ENCODE results near the gene TBC1D5. TPM values are rescaled to one million over a fixed set of nuclear protein-coding genes. Genes with fewer than 3 reads are reported as not detected.
"Not testable (repeated sequence)": the region's sequence is repeated elsewhere in the genome, so short reads cannot be mapped to it uniquely, and the experiment has no call there.

TBC1D5 gene
- total RNA-seq, 4 donors from 2014 or later: 51.9 to 66.8 (median 60.1) TPM

GRCh38 chr3:17638356-17638755 lies 104.1 kb downstream of the TBC1D5 start:
- no peak for DNase-seq (ENCODE audit: low spot score in 2 of 2)
- intact Hi-C loops (cut with DNase I; ENCODE audit: low total_unique reads): loop anchor here (2.0 kb wide), 1 partner anchor 16 kb away; no protein-coding TSS in a partner anchor
- no peak overlapping the region for H3K4me3 ChIP-seq (ENCODE audit: low read depth, poor library complexity, severe bottlenecking)
- TF ChIP-seq CTCF (IDR thresholded peaks at IDR 0.05) (no peak), POLR2A (IDR thresholded peaks at IDR 0.05) (no peak)

GRCh38 chr3:17635675-17636074 lies 106.8 kb downstream of the TBC1D5 start:
- DNase-seq (ENCODE audit: low spot score in 2 of 2); H3K4me3 ChIP-seq (ENCODE audit: low read depth, poor library complexity, severe bottlenecking); intact Hi-C loops (cut with DNase I; ENCODE audit: low total_unique reads): not testable (repeated sequence)
- 42 to 52% methylated on average over 2 of the region's 2 CpGs for WGBS, 2 donors

GRCh38 chr3:17634964-17635363 lies 107.5 kb downstream of the TBC1D5 start:
- H3K4me3 ChIP-seq (ENCODE audit: low read depth, poor library complexity, severe bottlenecking): no peak overlapping the region
- intact Hi-C loops (cut with DNase I; ENCODE audit: low total_unique reads): no loop called here
- TF ChIP-seq CTCF (IDR thresholded peaks at IDR 0.05) (no peak), POLR2A (IDR thresholded peaks at IDR 0.05) (no peak)
- DNase-seq (ENCODE audit: low spot score in 2 of 2): no peak

DNA sequence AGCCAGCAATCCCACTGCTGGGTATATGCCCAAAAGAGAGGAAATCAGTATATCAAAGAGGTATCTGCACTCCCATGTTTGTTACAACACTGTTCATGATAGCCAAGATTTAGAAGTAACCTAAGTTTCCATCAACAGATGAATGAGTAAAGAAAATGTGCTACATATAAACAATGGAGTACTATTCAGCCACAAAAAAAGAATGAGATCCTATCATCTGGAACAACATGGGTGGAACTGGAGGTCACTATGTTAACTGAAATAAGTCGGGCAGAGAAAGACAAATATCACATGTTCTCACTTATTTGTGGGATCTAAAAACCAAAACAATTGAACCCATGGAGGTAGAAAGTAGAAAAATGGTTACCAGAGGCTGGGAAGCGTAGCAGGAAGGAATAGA lies 108.2 kb downstream of the TBC1D5 start:
- H3K4me3 ChIP-seq (ENCODE audit: low read depth, poor library complexity, severe bottlenecking): no peak overlapping the region
- 96 to 99% methylated on average over 2 of the region's 2 CpGs for WGBS, 2 donors
- intact Hi-C loops (cut with DNase I; ENCODE audit: low total_unique reads): no loop called here
- TF ChIP-seq POLR2A (IDR thresholded peaks at IDR 0.05) (no peak), CTCF (IDR thresholded peaks at IDR 0.05) (no peak)
- no peak for DNase-seq (ENCODE audit: low spot score in 2 of 2)

GRCh38 chr3:17632401-17633100 lies 109.9 kb downstream of the TBC1D5 start:
- TF ChIP-seq POLR2A (IDR thresholded peaks at IDR 0.05) (no peak), CTCF (IDR thresholded peaks at IDR 0.05) (no peak)
- WGBS, 2 donors: 34 to 44% methylated on average over 3 of the region's 3 CpGs
- H3K4me3 ChIP-seq (ENCODE audit: low read depth, poor library complexity, severe bottlenecking): no peak overlapping the region
- no peak for DNase-seq (ENCODE audit: low spot score in 2 of 2)
- intact Hi-C loops (cut with DNase I; ENCODE audit: low total_unique reads): no loop called here

GRCh38 chr3:17631609-17632008 lies 110.8 kb downstream of the TBC1D5 start:
- intact Hi-C loops (cut with DNase I; ENCODE audit: low total_unique reads): no loop called here
- H3K4me3 ChIP-seq (ENCODE audit: low read depth, poor library complexity, severe bottlenecking): no peak overlapping the region
- TF ChIP-seq CTCF (IDR thresholded peaks at IDR 0.05) (no peak), POLR2A (IDR thresholded peaks at IDR 0.05) (no peak)
- 85 to 88% methylated on average over 1 of the region's 1 CpG for WGBS, 2 donors
- no peak for DNase-seq (ENCODE audit: low spot score in 2 of 2)
